ENCODE measurements around the gene EGFL7.

Gene EGFL7

GRCh38 chr9:136656795-136657611 is 5.7 kb upstream of the EGFL7 start:
- Histone ChIP-seq H3K4me3 (ENCODE audit: low read depth, low read length) (no peak overlapping the region), H3K27ac (ENCODE audit: low read depth, low read length) (no peak overlapping the region), H2AFZ (ENCODE audit: low read length, unreplicated experiment) (no peak overlapping the region), H3K4me1 (ENCODE audit: control insufficient read depth, insufficient read depth, low read length, unreplicated experiment) (peaks cover 8% of the 10 kb centered on the region), H3K27me3 (ENCODE audit: insufficient read depth, low read length) (peaks cover 15% of the 10 kb centered on the region; the same call in 1 of the 2 replicates), H3K79me2 (ENCODE audit: control insufficient read depth, insufficient read depth, low read length, unreplicated experiment) (no peaks in the 10 kb centered on the region), H3K36me3 (ENCODE audit: insufficient read depth, low read length) (no peaks in the 10 kb centered on the region)

- peaks cover 8% of the 10 kb centered on the region for H3K4me1 ChIP-seq (ENCODE audit: control insufficient read depth, insufficient read depth, low read length, unreplicated experiment)
- H3K79me2 ChIP-seq (ENCODE audit: control insufficient read depth, insufficient read depth, low read length, unreplicated experiment), result no peaks in the 10 kb centered on the region
- H3K36me3 ChIP-seq (ENCODE audit: insufficient read depth, low read length), result no peaks in the 10 kb centered on the region
- H3K27ac ChIP-seq (ENCODE audit: low read depth, low read length), result no peak overlapping the region
- peaks cover 15% of the 10 kb centered on the region; the same call in 1 of the 2 replicates for H3K27me3 ChIP-seq (ENCODE audit: insufficient read depth, low read length)
- no peak overlapping the region for H2AFZ ChIP-seq (ENCODE audit: low read length, unreplicated experiment)
- no peak overlapping the region for H3K4me3 ChIP-seq (ENCODE audit: low read depth, low read length)
These were observed 4.5 kb upstream of the EGFL7 start for GRCh38 chr9:136657974-136658848.

GRCh38 chr9:136658849-136659535 is 3.7 kb upstream of the EGFL7 start:
- no peak overlapping the region for H2AFZ ChIP-seq (ENCODE audit: low read length, unreplicated experiment)
- peaks cover 8% of the 10 kb centered on the region for H3K4me1 ChIP-seq (ENCODE audit: control insufficient read depth, insufficient read depth, low read length, unreplicated experiment)
- no peaks in the 10 kb centered on the region for H3K79me2 ChIP-seq (ENCODE audit: control insufficient read depth, insufficient read depth, low read length, unreplicated experiment)
- H3K27me3 ChIP-seq (ENCODE audit: insufficient read depth, low read length), result peaks cover 15% of the 10 kb centered on the region; the same call in 1 of the 2 replicates
- H3K4me3 ChIP-seq (ENCODE audit: low read depth, low read length), result no peak overlapping the region
- no peak overlapping the region for H3K27ac ChIP-seq (ENCODE audit: low read depth, low read length)
- H3K36me3 ChIP-seq (ENCODE audit: insufficient read depth, low read length), result no peaks in the 10 kb centered on the region

GRCh38 chr9:136659861-136660784 is 2.6 kb upstream of the EGFL7 start:
- H3K27me3 ChIP-seq (ENCODE audit: insufficient read depth, low read length), result peaks cover 15% of the 10 kb centered on the region; the same call in 1 of the 2 replicates
- no peaks in the 10 kb centered on the region for H3K36me3 ChIP-seq (ENCODE audit: insufficient read depth, low read length)
- no peak overlapping the region for H3K4me3 ChIP-seq (ENCODE audit: low read depth, low read length)
- H2AFZ ChIP-seq (ENCODE audit: low read length, unreplicated experiment), result no peak overlapping the region
- no peaks in the 10 kb centered on the region for H3K79me2 ChIP-seq (ENCODE audit: control insufficient read depth, insufficient read depth, low read length, unreplicated experiment)
- peaks cover 8% of the 10 kb centered on the region for H3K4me1 ChIP-seq (ENCODE audit: control insufficient read depth, insufficient read depth, low read length, unreplicated experiment)
- no peak overlapping the region for H3K27ac ChIP-seq (ENCODE audit: low read depth, low read length)

GRCh38 chr9:136660971-136661550 is 1.7 kb upstream of the EGFL7 start:
- no peaks in the 10 kb centered on the region for H3K79me2 ChIP-seq (ENCODE audit: control insufficient read depth, insufficient read depth, low read length, unreplicated experiment)
- H3K36me3 ChIP-seq (ENCODE audit: insufficient read depth, low read length), result no peaks in the 10 kb centered on the region
- H3K4me3 ChIP-seq (ENCODE audit: low read depth, low read length), result no peak overlapping the region
- peaks cover 2% of the 10 kb centered on the region for H3K4me1 ChIP-seq (ENCODE audit: control insufficient read depth, insufficient read depth, low read length, unreplicated experiment)
- no peak overlapping the region for H2AFZ ChIP-seq (ENCODE audit: low read length, unreplicated experiment)
- H3K27ac ChIP-seq (ENCODE audit: low read depth, low read length), result no peak overlapping the region
- peaks cover 15% of the 10 kb centered on the region; the same call in 1 of the 2 replicates for H3K27me3 ChIP-seq (ENCODE audit: insufficient read depth, low read length)

GRCh38 chr9:136661641-136662325 is 933 bp upstream of the EGFL7 start:
- H2AFZ ChIP-seq (ENCODE audit: low read length, unreplicated experiment), result no peak overlapping the region
- H3K4me3 ChIP-seq (ENCODE audit: low read depth, low read length), result no peak overlapping the region
- H3K27me3 ChIP-seq (ENCODE audit: insufficient read depth, low read length), result peaks cover 15% of the 10 kb centered on the region; the same call in 1 of the 2 replicates
- H3K27ac ChIP-seq (ENCODE audit: low read depth, low read length), result no peak overlapping the region
- H3K36me3 ChIP-seq (ENCODE audit: insufficient read depth, low read length), result no peaks in the 10 kb centered on the region
- no peaks in the 10 kb centered on the region for H3K4me1 ChIP-seq (ENCODE audit: control insufficient read depth, insufficient read depth, low read length, unreplicated experiment)
- no peaks in the 10 kb centered on the region for H3K79me2 ChIP-seq (ENCODE audit: control insufficient read depth, insufficient read depth, low read length, unreplicated experiment)

GRCh38 chr9:136662326-136662655 is 425 bp upstream of the EGFL7 start:
- Histone ChIP-seq H3K27me3 (ENCODE audit: insufficient read depth, low read length) (peaks cover 15% of the 10 kb centered on the region; the same call in 1 of the 2 replicates), H3K27ac (ENCODE audit: low read depth, low read length) (no peak overlapping the region), H3K4me3 (ENCODE audit: low read depth, low read length) (no peak overlapping the region), H3K79me2 (ENCODE audit: control insufficient read depth, insufficient read depth, low read length, unreplicated experiment) (no peaks in the 10 kb centered on the region), H2AFZ (ENCODE audit: low read length, unreplicated experiment) (no peak overlapping the region), H3K36me3 (ENCODE audit: insufficient read depth, low read length) (no peaks in the 10 kb centered on the region), H3K4me1 (ENCODE audit: control insufficient read depth, insufficient read depth, low read length, unreplicated experiment) (no peaks in the 10 kb centered on the region)

- Histone ChIP-seq H3K27ac (ENCODE audit: low read depth, low read length) (no peak overlapping the region), H3K36me3 (ENCODE audit: insufficient read depth, low read length) (no peaks in the 10 kb centered on the region), H3K79me2 (ENCODE audit: control insufficient read depth, insufficient read depth, low read length, unreplicated experiment) (no peaks in the 10 kb centered on the region), H2AFZ (ENCODE audit: low read length, unreplicated experiment) (no peak overlapping the region), H3K27me3 (ENCODE audit: insufficient read depth, low read length) (peaks cover 2% of the 10 kb centered on the region; the same call in 1 of the 2 replicates), H3K4me3 (ENCODE audit: low read depth, low read length) (no peak overlapping the region), H3K4me1 (ENCODE audit: control insufficient read depth, insufficient read depth, low read length, unreplicated experiment) (no peaks in the 10 kb centered on the region)
These were observed 1.5 kb downstream of the EGFL7 start for GRCh38 chr9:136664000-136664915.
